GM19193 (cell line): ENCODE data around the gene BRIP1.

ENCODE experiments used
- POLR2A ChIP-seq: IDR thresholded peaks from 4 replicates; pipeline ENCODE4 v1.6.1; 2011; ENCODE audit not compliant: insufficient read depth, insufficient read length; ENCODE audit errors: extremely low read depth

Gene BRIP1

DNA sequence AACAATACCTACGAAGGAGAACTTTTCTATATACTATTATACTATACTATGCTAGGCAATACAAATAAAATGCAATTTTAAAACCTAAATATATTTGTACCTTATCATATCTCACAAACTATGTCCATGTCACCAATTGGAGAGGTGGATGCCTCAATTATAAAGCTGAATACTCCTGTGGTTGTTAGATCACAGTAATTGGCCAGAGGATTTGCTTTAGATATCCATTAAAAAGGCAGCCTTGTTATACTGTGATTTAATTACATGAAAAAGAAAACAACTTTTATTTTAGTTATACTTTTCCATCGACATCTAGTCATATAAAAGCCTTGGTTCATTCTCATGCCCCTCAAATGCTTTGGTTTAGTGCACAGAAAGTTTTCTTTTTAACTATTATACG is 129.3 kb downstream of the BRIP1 start:
- TF ChIP-seq POLR2A = no peak

- TF ChIP-seq POLR2A = no peak
Observed at GRCh38 chr17:61733021-61733420, 130.3 kb downstream of the BRIP1 start.

DNA sequence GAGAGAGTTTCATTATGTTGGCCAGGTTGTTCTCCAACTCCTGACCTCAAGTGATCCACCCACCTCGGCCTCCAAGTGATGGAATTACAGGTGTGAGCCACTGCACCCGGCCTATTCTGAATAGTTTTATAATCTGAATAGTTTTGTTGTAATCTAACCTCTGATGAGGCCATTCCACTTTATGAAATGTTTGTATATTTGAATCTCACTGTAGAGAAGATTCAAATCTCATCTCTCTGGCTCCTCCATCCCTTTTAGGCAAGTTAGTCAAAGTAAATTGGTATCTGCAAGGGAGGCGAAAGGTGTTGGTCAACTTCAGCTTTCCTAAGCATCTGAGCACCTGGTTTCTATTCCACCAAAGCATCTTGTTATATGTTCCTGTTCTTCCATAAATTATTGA is 131.2 kb downstream of the BRIP1 start:
- TF ChIP-seq POLR2A = no peak

DNA sequence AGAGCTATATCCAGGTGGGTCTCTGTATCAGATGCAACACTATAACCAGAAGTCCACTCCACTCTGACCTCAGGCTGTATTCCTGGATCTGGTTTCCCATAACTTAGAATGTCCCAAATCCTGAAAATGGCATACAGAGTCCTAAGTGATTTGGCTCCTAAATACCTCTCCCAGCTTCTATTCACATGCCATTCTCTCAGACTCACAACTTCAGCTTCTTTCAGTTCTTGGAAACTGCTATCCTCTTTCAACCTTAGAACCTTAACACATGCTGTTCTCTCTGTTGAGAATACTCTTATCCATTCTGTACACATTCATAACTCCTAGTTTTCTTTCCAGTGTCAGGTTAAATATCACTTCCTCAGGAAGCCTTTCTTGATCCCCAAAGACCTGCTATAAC is 132.0 kb downstream of the BRIP1 start:
- no peak for TF ChIP-seq POLR2A

GRCh38 chr17:61729690-61730268 is 133.5 kb downstream of the BRIP1 start:
- no peak for TF ChIP-seq POLR2A

GRCh38 chr17:61728297-61728836 is 135.0 kb downstream of the BRIP1 start:
- TF ChIP-seq POLR2A = no peak

GRCh38 chr17:61726977-61727376 is 136.4 kb downstream of the BRIP1 start:
- TF ChIP-seq POLR2A = no peak

- no peak for TF ChIP-seq POLR2A
Observed at GRCh38 chr17:61724777-61725176, 138.6 kb downstream of the BRIP1 start.

DNA sequence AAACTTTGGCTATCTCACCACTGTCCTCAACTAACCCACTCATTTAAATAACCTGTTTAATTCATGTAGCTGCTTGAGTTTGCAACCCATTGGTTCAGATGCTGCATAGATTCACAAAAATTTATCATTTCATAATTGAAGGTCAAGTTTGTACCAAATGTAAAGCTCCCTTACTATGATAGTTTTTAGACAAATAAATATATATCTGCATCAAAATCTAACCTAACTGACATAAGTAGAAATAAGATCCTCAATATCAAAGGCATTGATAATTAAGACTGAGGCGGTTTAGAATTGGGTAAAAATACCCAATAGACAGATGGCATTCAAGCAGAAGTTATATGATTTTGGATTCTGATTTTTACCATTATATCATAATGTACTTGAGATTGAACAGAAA is 139.4 kb downstream of the BRIP1 start:
- TF ChIP-seq POLR2A = no peak

DNA sequence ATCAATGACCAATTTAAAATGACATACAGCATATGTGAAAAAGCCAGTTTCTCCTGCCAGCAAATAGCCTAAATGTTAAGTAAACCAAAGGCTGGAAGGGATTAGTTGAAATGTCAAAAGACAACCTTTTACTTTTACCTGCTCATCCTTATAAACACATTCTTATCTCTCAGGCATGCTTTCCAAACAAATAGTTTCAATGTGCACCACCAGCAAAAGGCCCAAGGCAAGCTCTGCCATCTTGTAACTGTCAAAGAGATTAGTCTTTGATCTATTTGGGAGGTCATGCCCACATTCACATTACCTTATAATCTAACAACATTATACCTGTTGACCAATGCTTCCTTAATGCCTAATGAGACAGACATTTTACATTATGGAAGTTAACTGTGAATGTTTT is 140.1 kb downstream of the BRIP1 start:
- TF ChIP-seq POLR2A = no peak

- no peak for TF ChIP-seq POLR2A
Observed at GRCh38 chr17:61722398-61722797, 140.9 kb downstream of the BRIP1 start.

GRCh38 chr17:61720016-61720795 is 143.1 kb downstream of the BRIP1 start:
- no peak for TF ChIP-seq POLR2A

- TF ChIP-seq POLR2A = no peak
Observed at GRCh38 chr17:61718022-61718421, 145.3 kb downstream of the BRIP1 start.

GRCh38 chr17:61717352-61717751 is 146.0 kb downstream of the BRIP1 start:
- no peak for TF ChIP-seq POLR2A

DNA sequence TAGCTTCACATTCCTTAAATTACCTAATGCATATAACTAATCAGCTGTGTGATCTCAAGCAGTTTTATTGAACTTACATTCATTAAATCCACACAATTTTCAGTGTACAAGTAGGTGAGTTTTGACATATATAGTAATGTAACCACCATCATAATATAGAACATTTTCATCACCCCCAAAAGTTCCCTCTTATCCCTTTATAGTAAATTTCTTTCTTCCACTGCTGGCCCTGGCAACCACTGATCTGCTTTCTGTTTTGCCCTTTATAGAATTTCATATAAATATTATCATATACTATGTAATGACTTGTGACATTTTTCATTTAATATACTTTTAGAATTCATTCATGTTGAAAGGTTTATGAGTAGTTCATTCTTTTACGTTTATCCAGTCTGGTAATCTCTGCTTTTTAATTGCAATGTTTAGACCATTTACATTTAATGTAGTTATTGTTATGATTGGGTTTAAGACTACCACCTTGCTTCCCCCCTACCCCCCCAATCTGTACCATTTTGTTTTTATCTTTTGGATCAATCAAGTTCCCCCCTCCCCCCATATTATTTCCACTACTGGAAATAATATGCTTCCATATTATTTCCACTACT is 147.0 kb downstream of the BRIP1 start:
- no peak for TF ChIP-seq POLR2A

DNA sequence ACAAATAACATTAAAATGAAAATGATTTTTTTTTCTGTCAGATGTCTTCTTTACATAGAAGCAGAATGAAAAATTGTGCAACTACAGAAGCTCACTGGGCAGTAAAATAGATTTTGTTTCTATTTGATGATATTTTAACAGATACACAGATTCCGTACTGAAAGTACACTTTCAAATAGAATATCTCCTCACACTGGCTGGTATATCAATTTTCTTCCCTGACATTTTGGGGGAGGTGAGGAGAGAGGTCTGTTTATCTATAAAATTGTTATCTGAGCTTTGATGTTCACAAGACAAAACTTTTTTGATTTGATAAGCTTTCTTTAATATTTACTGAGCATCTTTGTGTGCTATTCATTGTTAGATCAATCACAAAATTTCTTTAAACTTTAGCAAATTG is 148.0 kb downstream of the BRIP1 start:
- TF ChIP-seq POLR2A = no peak
